ENCODE results near the gene BIN1.

Gene BIN1

GRCh38 chr2:127090281-127091120 lies 16.5 kb downstream of the BIN1 start:
- TF ChIP-seq CTCF (IDR thresholded peaks at IDR 0.05; ENCODE audit: extremely low read depth, insufficient read depth, missing control alignments) = no peak
- in situ Hi-C loops (cut with MboI; ENCODE audit: low pct_unique_long_range_greater_than_20kb, low sequenced_read_pairs, unreplicated experiment) = no loop called here
- DNase-seq (ENCODE audit: low spot score) = no peak

GRCh38 chr2:127089478-127090235 lies 17.3 kb downstream of the BIN1 start:
- no peak for DNase-seq (ENCODE audit: low spot score)
- TF ChIP-seq CTCF (IDR thresholded peaks at IDR 0.05; ENCODE audit: extremely low read depth, insufficient read depth, missing control alignments) = no peak
- in situ Hi-C loops (cut with MboI; ENCODE audit: low pct_unique_long_range_greater_than_20kb, low sequenced_read_pairs, unreplicated experiment) = no loop called here

GRCh38 chr2:127088706-127089105 lies 18.2 kb downstream of the BIN1 start:
- no peak for DNase-seq (ENCODE audit: low spot score)
- in situ Hi-C loops (cut with MboI; ENCODE audit: low pct_unique_long_range_greater_than_20kb, low sequenced_read_pairs, unreplicated experiment) = no loop called here
- TF ChIP-seq CTCF (IDR thresholded peaks at IDR 0.05; ENCODE audit: extremely low read depth, insufficient read depth, missing control alignments) = no peak

DNA sequence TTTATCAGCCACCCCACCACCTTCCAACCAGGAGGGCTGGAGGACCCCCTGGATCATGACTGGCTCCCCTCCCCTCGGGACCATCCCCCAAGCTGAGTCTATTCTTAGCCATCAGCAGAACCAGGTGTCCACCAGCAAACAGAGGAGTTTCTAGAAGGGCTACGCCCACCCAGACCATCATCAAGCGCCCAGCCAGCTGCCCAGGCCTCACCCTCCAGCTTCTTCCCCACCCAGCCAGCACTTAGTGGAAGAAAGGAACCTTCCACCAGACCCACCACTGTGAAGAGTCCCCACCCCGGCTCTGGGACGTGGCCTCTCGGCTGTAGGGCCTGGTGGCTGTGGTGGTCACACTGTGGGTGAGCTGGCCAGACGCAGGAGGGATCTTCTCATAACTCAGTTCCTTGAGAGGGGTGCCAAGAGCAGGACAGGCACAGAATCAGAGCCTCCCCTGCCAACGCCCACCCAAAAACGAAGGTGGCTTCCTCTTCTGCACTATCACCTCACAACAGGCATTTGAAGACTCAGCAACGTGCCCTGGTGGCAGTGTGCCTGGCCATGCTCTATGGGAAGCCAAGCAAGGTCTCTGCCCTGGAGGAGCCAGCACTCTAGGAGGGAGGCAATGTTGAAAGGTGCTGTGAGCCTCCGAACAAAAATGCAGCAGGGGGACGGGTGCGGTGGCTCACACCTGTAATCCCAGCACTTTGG lies 19.0 kb downstream of the BIN1 start:
- in situ Hi-C loops (cut with MboI; ENCODE audit: low pct_unique_long_range_greater_than_20kb, low sequenced_read_pairs, unreplicated experiment) = no loop called here
- no peak for TF ChIP-seq CTCF (IDR thresholded peaks at IDR 0.05; ENCODE audit: extremely low read depth, insufficient read depth, missing control alignments)
- DNase-seq (ENCODE audit: low spot score) = no peak

- in situ Hi-C loops (cut with MboI; ENCODE audit: low pct_unique_long_range_greater_than_20kb, low sequenced_read_pairs, unreplicated experiment) = no loop called here
- DNase-seq (ENCODE audit: low spot score) = peak; percentile 87
- TF ChIP-seq CTCF (IDR thresholded peaks at IDR 0.05; ENCODE audit: extremely low read depth, insufficient read depth, missing control alignments) = no peak
Measured at GRCh38 chr2:127086990-127087790, 19.8 kb downstream of the BIN1 start.

DNA sequence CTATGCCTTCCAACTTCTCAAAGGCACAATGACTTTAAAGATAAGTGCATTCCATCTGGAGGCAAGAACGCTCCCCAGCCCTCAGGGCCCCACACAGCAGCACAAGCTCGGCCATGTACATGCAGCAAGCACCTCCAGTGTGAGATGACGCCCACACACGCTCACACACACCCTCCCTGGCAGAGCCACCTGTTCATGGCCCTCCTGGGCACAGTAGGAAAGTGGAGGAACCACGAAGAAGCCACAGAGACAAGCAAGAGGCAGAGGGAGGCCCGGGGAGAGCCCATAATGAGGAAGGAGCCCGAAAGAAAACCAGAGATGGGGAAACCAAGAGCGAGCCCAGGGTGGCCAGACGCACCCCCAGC lies 21.7 kb downstream of the BIN1 start:
- no peak for DNase-seq (ENCODE audit: low spot score)
- in situ Hi-C loops (cut with MboI; ENCODE audit: low pct_unique_long_range_greater_than_20kb, low sequenced_read_pairs, unreplicated experiment) = no loop called here

More for the DNA sequence above, 21.7 kb downstream of the BIN1 start:
- no peak for TF ChIP-seq CTCF (IDR thresholded peaks at IDR 0.05; ENCODE audit: extremely low read depth, insufficient read depth, missing control alignments)
